Measurements from ENCODE around the gene HIBCH. TPM values are rescaled to one million over a fixed set of nuclear protein-coding genes. Genes with fewer than 3 reads are reported as not detected.

HIBCH gene
- total RNA-seq, 1 experiment from 2014 or later: 24.7 TPM

DNA sequence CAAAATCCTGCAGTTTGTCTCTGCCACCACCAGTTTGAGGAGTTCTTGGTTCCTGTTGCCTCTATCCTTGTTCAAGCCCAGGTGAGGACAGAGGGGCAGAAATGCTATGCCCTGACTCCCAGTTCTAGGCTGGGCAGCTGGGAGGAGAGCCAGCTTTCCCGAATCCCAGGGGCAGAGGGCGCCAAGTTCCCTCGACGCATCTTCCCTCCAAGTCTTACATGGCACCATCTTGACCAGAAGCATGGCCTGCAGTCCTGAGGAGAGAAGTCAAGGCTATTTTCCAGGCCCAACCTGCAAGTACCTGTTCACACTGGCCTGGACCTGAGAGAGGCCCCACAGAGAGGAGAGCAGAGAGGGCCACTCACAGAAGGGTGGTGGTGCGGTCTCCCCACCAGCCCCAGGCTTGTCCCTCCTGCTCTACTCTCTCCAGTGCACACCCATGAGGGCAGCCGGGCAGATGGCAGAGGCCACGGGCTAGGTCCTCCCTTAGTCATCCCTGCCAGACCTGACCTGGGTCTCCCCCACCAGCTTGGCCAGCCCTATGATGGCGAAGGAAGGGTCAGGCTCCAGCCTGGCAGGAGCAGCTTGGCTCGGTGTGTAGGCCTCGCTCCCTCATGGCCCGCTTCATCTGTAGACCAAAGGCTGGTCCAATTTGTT is 141.4 kb downstream of the HIBCH start (continued):
- TF ChIP-seq, protein P1, sequence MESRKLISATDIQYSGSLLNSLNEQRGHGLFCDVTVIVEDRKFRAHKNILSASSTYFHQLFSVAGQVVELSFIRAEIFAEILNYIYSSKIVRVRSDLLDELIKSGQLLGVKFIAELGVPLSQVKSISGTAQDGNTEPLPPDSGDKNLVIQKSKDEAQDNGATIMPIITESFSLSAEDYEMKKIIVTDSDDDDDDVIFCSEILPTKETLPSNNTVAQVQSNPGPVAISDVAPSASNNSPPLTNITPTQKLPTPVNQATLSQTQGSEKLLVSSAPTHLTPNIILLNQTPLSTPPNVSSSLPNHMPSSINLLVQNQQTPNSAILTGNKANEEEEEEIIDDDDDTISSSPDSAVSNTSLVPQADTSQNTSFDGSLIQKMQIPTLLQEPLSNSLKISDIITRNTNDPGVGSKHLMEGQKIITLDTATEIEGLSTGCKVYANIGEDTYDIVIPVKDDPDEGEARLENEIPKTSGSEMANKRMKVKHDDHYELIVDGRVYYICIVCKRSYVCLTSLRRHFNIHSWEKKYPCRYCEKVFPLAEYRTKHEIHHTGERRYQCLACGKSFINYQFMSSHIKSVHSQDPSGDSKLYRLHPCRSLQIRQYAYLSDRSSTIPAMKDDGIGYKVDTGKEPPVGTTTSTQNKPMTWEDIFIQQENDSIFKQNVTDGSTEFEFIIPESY (IDR thresholded peaks at IDR 0.05; ENCODE audit: extremely low read depth, insufficient replicate concordance, low read length): no peak
- TF ChIP-seq ZNF274 (IDR thresholded peaks at IDR 0.05; ENCODE audit: low read depth, low read length) (no peak), POLR2AphosphoS5 (IDR thresholded peaks at IDR 0.05; ENCODE audit: low read depth, low read length) (no peak)
- TF ChIP-seq, protein P2, sequence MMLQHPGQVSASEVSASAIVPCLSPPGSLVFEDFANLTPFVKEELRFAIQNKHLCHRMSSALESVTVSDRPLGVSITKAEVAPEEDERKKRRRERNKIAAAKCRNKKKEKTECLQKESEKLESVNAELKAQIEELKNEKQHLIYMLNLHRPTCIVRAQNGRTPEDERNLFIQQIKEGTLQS (IDR thresholded peaks at IDR 0.05): no peak
- TF ChIP-seq, protein P3, sequence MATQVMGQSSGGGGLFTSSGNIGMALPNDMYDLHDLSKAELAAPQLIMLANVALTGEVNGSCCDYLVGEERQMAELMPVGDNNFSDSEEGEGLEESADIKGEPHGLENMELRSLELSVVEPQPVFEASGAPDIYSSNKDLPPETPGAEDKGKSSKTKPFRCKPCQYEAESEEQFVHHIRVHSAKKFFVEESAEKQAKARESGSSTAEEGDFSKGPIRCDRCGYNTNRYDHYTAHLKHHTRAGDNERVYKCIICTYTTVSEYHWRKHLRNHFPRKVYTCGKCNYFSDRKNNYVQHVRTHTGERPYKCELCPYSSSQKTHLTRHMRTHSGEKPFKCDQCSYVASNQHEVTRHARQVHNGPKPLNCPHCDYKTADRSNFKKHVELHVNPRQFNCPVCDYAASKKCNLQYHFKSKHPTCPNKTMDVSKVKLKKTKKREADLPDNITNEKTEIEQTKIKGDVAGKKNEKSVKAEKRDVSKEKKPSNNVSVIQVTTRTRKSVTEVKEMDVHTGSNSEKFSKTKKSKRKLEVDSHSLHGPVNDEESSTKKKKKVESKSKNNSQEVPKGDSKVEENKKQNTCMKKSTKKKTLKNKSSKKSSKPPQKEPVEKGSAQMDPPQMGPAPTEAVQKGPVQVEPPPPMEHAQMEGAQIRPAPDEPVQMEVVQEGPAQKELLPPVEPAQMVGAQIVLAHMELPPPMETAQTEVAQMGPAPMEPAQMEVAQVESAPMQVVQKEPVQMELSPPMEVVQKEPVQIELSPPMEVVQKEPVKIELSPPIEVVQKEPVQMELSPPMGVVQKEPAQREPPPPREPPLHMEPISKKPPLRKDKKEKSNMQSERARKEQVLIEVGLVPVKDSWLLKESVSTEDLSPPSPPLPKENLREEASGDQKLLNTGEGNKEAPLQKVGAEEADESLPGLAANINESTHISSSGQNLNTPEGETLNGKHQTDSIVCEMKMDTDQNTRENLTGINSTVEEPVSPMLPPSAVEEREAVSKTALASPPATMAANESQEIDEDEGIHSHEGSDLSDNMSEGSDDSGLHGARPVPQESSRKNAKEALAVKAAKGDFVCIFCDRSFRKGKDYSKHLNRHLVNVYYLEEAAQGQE (IDR thresholded peaks at IDR 0.05; ENCODE audit: low read depth): no peak

Data from HCT116 (cell line).